H9 (cell line): Measurements from ENCODE around the gene SSBP3. TPM values are rescaled to one million over a fixed set of nuclear protein-coding genes. Genes with fewer than 3 reads are reported as not detected.

Experiments used
- DNase-seq: peaks from one replicate; pipeline ENCODE4 v3.0.0-alpha.2; 2017
- H2AFZ ChIP-seq: one replicate; pipeline ENCODE4 v1.6.1; 2013; ENCODE audit warnings: mild to moderate bottlenecking, low read length, control low read depth, moderate library complexity
- H2AK5ac ChIP-seq: 2 replicates; pipeline ENCODE4 v1.6.1; 2013; ENCODE audit warnings: low read length, control low read depth, mixed read lengths; ENCODE audit not compliant: insufficient read length
- H2BK120ac ChIP-seq: one replicate; pipeline ENCODE4 v1.6.1; 2013; ENCODE audit warnings: low read depth, mild to moderate bottlenecking, low read length, control low read depth, inconsistent platforms; ENCODE audit not compliant: poor library complexity, severe bottlenecking
- H2BK12ac ChIP-seq: 2 replicates; pipeline ENCODE4 v1.6.1; 2013; ENCODE audit warnings: low read length, control low read depth, mixed read lengths, low read depth; ENCODE audit not compliant: insufficient read length
- H2BK15ac ChIP-seq: 2 replicates; pipeline ENCODE4 v1.6.1; 2013; ENCODE audit warnings: low read depth, low read length, control low read depth
- H2BK20ac ChIP-seq: one replicate; pipeline ENCODE4 v1.6.1; 2013; ENCODE audit warnings: low read depth, mild to moderate bottlenecking, low read length, control low read depth, inconsistent platforms; ENCODE audit not compliant: poor library complexity, severe bottlenecking
- H2BK5ac ChIP-seq: 2 replicates; pipeline ENCODE4 v1.6.1; 2013; ENCODE audit warnings: low read length, control low read depth, mixed read lengths; ENCODE audit not compliant: insufficient read length
- H3K14ac ChIP-seq: 2 replicates; pipeline ENCODE4 v1.6.1; 2013; ENCODE audit warnings: low read length, control low read depth; ENCODE audit not compliant: insufficient read depth
- H3K18ac ChIP-seq: 2 replicates; pipeline ENCODE4 v1.6.1; 2013; ENCODE audit warnings: low read depth, mild to moderate bottlenecking, mixed read lengths, low read length, control low read depth; ENCODE audit not compliant: insufficient read length
- H3K23ac ChIP-seq: 2 replicates; pipeline ENCODE4 v1.6.1; 2013; ENCODE audit warnings: low read length, control low read depth, mixed read lengths, low read depth; ENCODE audit not compliant: insufficient read length
- H3K23me2 ChIP-seq: 2 replicates; pipeline ENCODE4 v1.6.1; 2013; ENCODE audit warnings: low read depth, mild to moderate bottlenecking, mixed read lengths, low read length, control low read depth; ENCODE audit not compliant: insufficient read length, poor library complexity, severe bottlenecking
- H3K27ac ChIP-seq: 2 replicates; pipeline ENCODE4 v1.5.1; 2013; ENCODE audit warnings: low read length, control low read depth, mixed read lengths, low read depth; ENCODE audit not compliant: insufficient read length
- H3K27me3 ChIP-seq: 2 replicates; pipeline ENCODE4 v1.6.1; 2013; ENCODE audit warnings: low read length, control low read depth, inconsistent platforms; ENCODE audit not compliant: insufficient read depth
- H3K4ac ChIP-seq: 2 replicates; pipeline ENCODE4 v1.6.1; 2013; ENCODE audit warnings: low read depth, mild to moderate bottlenecking, control low read depth, inconsistent platforms, low read length, moderate library complexity
- H3K4me1 ChIP-seq: 2 replicates; pipeline ENCODE4 v1.6.1; 2013; ENCODE audit warnings: low read length, control low read depth, inconsistent platforms; ENCODE audit not compliant: insufficient read depth
- H3K4me2 ChIP-seq: 2 replicates; pipeline ENCODE4 v1.6.1; 2013; ENCODE audit warnings: low read length, control low read depth, mixed read lengths; ENCODE audit not compliant: insufficient read length, insufficient read depth
- H3K56ac ChIP-seq: 2 replicates; pipeline ENCODE4 v1.6.1; 2013; ENCODE audit warnings: low read depth, mild to moderate bottlenecking, mixed read lengths, low read length, control low read depth; ENCODE audit not compliant: insufficient read length
- H3K79me1 ChIP-seq: 2 replicates; pipeline ENCODE4 v1.6.1; 2013; ENCODE audit warnings: low read depth, mild to moderate bottlenecking, moderate library complexity, low read length, control low read depth, inconsistent platforms; ENCODE audit not compliant: insufficient read depth, poor library complexity, severe bottlenecking
- H3K79me2 ChIP-seq: 2 replicates; pipeline ENCODE4 v1.6.1; 2013; ENCODE audit warnings: low read length, control low read depth, inconsistent platforms; ENCODE audit not compliant: insufficient read depth
- H3K9ac ChIP-seq: 2 replicates; pipeline ENCODE4 v1.6.1; 2013; ENCODE audit warnings: low read length, control low read depth, mixed read lengths; ENCODE audit not compliant: insufficient read length; ENCODE audit errors: extremely low read depth
- H3K9me3 ChIP-seq: one replicate; pipeline ENCODE4 v1.6.1; 2013; ENCODE audit warnings: low read depth, low read length, inconsistent platforms; ENCODE audit not compliant: control insufficient read depth
- H3T11ph ChIP-seq: one replicate; pipeline ENCODE4 v1.6.1; 2013; ENCODE audit warnings: mild to moderate bottlenecking, low read length, control low read depth, inconsistent platforms
- H4K20me1 ChIP-seq: one replicate; pipeline ENCODE4 v1.6.1; 2013; ENCODE audit not compliant: control insufficient read depth, insufficient read length, insufficient read depth
- H4K5ac ChIP-seq: 2 replicates; pipeline ENCODE4 v1.6.1; 2013; ENCODE audit warnings: low read depth, mild to moderate bottlenecking, mixed read lengths, low read length, control low read depth; ENCODE audit not compliant: insufficient read length
- H4K8ac ChIP-seq: replicated peaks from 2 replicates; pipeline ENCODE4 v1.6.1; 2013; ENCODE audit warnings: low read length, control low read depth, mixed read lengths, low read depth; ENCODE audit not compliant: insufficient read length
- H4K91ac ChIP-seq: 2 replicates; pipeline ENCODE4 v1.6.1; 2013; ENCODE audit warnings: low read depth, mild to moderate bottlenecking, moderate library complexity, mixed read lengths, low read length, control low read depth; ENCODE audit not compliant: insufficient read length
- H3K27ac Mint-ChIP-seq, 3 experiments: 2 replicates in 2 of 3; 3 replicates in 1 of 3; pipeline ENCODE4 v1.8.0; 2020 to 2021; ENCODE audit warnings: mixed read lengths in 3 of 3, mild to moderate bottlenecking in 1 of 3, moderate library complexity in 1 of 3
- H3K27me3 Mint-ChIP-seq: 2 replicates; pipeline ENCODE4 v1.8.0; 2021; ENCODE audit warnings: low read depth, mild to moderate bottlenecking, moderate library complexity, mixed read lengths
- H3K36me3 Mint-ChIP-seq, 3 experiments: 2 replicates in 2 of 3; 3 replicates in 1 of 3; pipeline ENCODE4 v1.8.0; 2020 to 2021; ENCODE audit warnings: low read depth in 3 of 3, mixed read lengths in 3 of 3; ENCODE audit not compliant: insufficient read depth in 1 of 3
- H3K4me1 Mint-ChIP-seq, 2 experiments: 2 replicates each; pipeline ENCODE4 v1.8.0; 2020; ENCODE audit warnings: mixed read lengths in 2 of 2
- H3K4me3 Mint-ChIP-seq, 2 experiments: 2 replicates in 1 of 2; 3 replicates in 1 of 2; pipeline ENCODE4 v1.8.0; 2020 to 2021; ENCODE audit warnings: mild to moderate bottlenecking in 2 of 2, mixed read lengths in 2 of 2, moderate library complexity in 1 of 2
- H3K9me3 Mint-ChIP-seq, 2 experiments: 2 replicates in 1 of 2; 3 replicates in 1 of 2; pipeline ENCODE4 v1.8.0; 2020; ENCODE audit warnings: mild to moderate bottlenecking in 2 of 2, mixed read lengths in 2 of 2, moderate library complexity in 1 of 2
- WGBS: extraction: QIAGEN DNeasy Blood & Tissue Kit; methylation state at CpG from one replicate; pipeline ENCODE4 v1.1.7; 2013; ENCODE audit warnings: missing lambda C conversion rate, low lambda C conversion rate, mixed read lengths; ENCODE audit not compliant: insufficient read length; ENCODE audit errors: extremely low coverage; 5-methylcytosine and 5-hydroxymethylcytosine counted together
- total RNA-seq: library from RNA; stranded (reverse); gene quantifications from 2 replicates; pipeline ENCODE4 v1.2.1, GENCODE V29; 2021
- TF ChIP-seq, protein P1 (sequence below): fragments of 200-600 bp; sonication (generic); conservative IDR thresholded peaks from 3 replicates; pipeline ENCODE4 v1.8.0; 2021; ENCODE audit warnings: antibody characterized with exemption, mild to moderate bottlenecking

The SSBP3 gene
- total RNA-seq, 1 experiment from 2014 or later = 126 TPM

DNA sequence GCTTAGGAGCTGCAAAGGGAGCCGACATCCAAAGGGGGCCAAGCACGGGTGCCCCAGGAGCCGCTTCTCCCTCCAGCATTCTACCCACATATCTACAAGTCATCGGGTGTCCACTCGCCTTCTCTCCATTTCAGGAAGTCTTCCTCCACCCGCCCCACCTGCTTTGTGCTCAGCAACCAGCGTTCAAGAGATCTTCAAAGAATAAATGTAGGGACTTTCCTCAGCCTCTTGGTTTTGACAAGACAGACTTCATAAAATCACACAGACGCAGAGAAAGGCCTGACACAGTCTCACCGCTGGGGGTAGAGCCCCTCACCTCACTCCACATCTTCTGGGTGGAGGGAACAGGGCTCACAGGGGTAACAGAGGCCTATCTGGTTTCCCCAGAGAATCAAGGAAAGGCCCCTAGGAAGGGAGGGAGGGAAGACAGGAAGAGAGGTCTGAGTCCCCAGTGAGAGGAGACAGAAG is 49.5 kb downstream of the SSBP3 start:
- Histone ChIP-seq H3K79me1 (peaks cover 15% of the 10 kb centered on the region), H3T11ph (no peak overlapping the region), H3K4me1 (peaks cover 11% of the 10 kb centered on the region; the same call in 1 of the 2 replicates), H4K5ac (no peak overlapping the region), H3K27ac (no peak overlapping the region), H2BK5ac (no peak overlapping the region), H4K20me1 (no peaks in the 10 kb centered on the region), H2AK5ac (no peak overlapping the region), H3K9ac (no peak overlapping the region), H3K56ac (no peak overlapping the region), H4K8ac (no peak overlapping the region), H3K9me3 (no peaks in the 10 kb centered on the region), H3K4ac (no peak overlapping the region), H3K14ac (no peak overlapping the region; the same call in 1 of the 2 replicates), H4K91ac (no peak overlapping the region), H3K18ac (no peak overlapping the region), H2AFZ (no peak overlapping the region), H2BK20ac (no peak overlapping the region), H3K23me2 (no peaks in the 10 kb centered on the region), H3K4me2 (no peak overlapping the region), H2BK12ac (no peak overlapping the region), H2BK15ac (no peak overlapping the region), H3K23ac (no peak overlapping the region), H3K27me3 (no peaks in the 10 kb centered on the region), H2BK120ac (no peak overlapping the region), H3K79me2 (peaks cover 26% of the 10 kb centered on the region; the same call in 1 of the 2 replicates)
- Mint-ChIP-seq H3K27ac (peak overlapping the region; percentile 61 to 86 (median 65)), H3K4me3 (peak overlapping the region in 1 of 2 experiments; percentile 27; a peak in 2 of 5 replicates), H3K27me3 (no peaks in the 10 kb centered on the region), H3K4me1 (peaks cover 83 to 91% of the 10 kb centered on the region in 2 experiments), H3K36me3 (peaks cover 8 to 26% (median 20%) of the 10 kb centered on the region in 3 experiments; a peak in 6 of 7 replicates), H3K9me3 (no peaks in the 10 kb centered on the region)
- TF ChIP-seq, protein P1, sequence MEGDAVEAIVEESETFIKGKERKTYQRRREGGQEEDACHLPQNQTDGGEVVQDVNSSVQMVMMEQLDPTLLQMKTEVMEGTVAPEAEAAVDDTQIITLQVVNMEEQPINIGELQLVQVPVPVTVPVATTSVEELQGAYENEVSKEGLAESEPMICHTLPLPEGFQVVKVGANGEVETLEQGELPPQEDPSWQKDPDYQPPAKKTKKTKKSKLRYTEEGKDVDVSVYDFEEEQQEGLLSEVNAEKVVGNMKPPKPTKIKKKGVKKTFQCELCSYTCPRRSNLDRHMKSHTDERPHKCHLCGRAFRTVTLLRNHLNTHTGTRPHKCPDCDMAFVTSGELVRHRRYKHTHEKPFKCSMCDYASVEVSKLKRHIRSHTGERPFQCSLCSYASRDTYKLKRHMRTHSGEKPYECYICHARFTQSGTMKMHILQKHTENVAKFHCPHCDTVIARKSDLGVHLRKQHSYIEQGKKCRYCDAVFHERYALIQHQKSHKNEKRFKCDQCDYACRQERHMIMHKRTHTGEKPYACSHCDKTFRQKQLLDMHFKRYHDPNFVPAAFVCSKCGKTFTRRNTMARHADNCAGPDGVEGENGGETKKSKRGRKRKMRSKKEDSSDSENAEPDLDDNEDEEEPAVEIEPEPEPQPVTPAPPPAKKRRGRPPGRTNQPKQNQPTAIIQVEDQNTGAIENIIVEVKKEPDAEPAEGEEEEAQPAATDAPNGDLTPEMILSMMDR = no peak
- DNase-seq = no peak
- no CpG with 5 or more reads among the region's 9 CpGs for WGBS
